ENCODE data around the gene GDF15. TPM values are rescaled to one million over a fixed set of nuclear protein-coding genes. Genes with fewer than 3 reads are reported as not detected.
A peak's percentile ranks its signal among the peaks of the same experiment; 100 is the strongest.
"Not testable (repeated sequence)": the region's sequence is repeated elsewhere in the genome, so short reads cannot be mapped to it uniquely, and the experiment has no call there.

GDF15 gene
- total RNA-seq, 3 donors from 2014 or later: 2.7 to 60.3 (median 9.2) TPM

- peak overlapping the region; percentile 90 for H3K27ac ChIP-seq
- H3K27me3 ChIP-seq: no peaks in the 10 kb centered on the region
- intact Hi-C loops (cut with DNase I; ENCODE audit: low total_unique reads): no loop called here
- TF ChIP-seq POLR2A (IDR thresholded peaks at IDR 0.05): no peak
- TF ChIP-seq POLR2AphosphoS5 (IDR thresholded peaks at IDR 0.05): no peak
- no peak for TF ChIP-seq CTCF (IDR thresholded peaks at IDR 0.05)
- no peaks in the 10 kb centered on the region for H3K36me3 ChIP-seq
- no peak overlapping the region for H3K4me3 ChIP-seq
- no peak for DNase-seq (ENCODE audit: low spot score in 2 of 2)
- no peaks in the 10 kb centered on the region for H3K4me1 ChIP-seq
- H3K9me3 ChIP-seq: no peaks in the 10 kb centered on the region
Observed at GRCh38 chr19:18363787-18364186, 22.2 kb upstream of the GDF15 start.

GRCh38 chr19:18364277-18364825, 21.6 kb upstream of the GDF15 start:
- peak overlapping the region in 2 of 3 donors; percentile 11 to 24 for H3K4me3 ChIP-seq
- H3K27ac ChIP-seq: peak overlapping the region; percentile 90

GRCh38 chr19:18364826-18365528, 21.0 kb upstream of the GDF15 start:
- Histone ChIP-seq H3K4me3 (peak overlapping the region in 2 of 3 donors; percentile 11 to 24), H3K9me3 (no peaks in the 10 kb centered on the region), H3K36me3 (no peaks in the 10 kb centered on the region), H3K4me1 (no peaks in the 10 kb centered on the region), H3K27ac (peak overlapping the region; percentile 90), H3K27me3 (no peaks in the 10 kb centered on the region)
- peak; percentile 81 to 90 for DNase-seq (ENCODE audit: low spot score in 2 of 2)
- TF ChIP-seq POLR2AphosphoS5 (IDR thresholded peaks at IDR 0.05): peak in 2 of 3 donors; percentile 41 to 61
- TF ChIP-seq POLR2A (IDR thresholded peaks at IDR 0.05): no peak
- intact Hi-C loops (cut with DNase I; ENCODE audit: low total_unique reads): no loop called here

More at GRCh38 chr19:18364277-18364825, 21.6 kb upstream of the GDF15 start:
- DNase-seq (ENCODE audit: low spot score in 2 of 2); intact Hi-C loops (cut with DNase I; ENCODE audit: low total_unique reads); H3K9me3 ChIP-seq; H3K36me3 ChIP-seq; H3K4me1 ChIP-seq; H3K27me3 ChIP-seq: not testable (repeated sequence)

GRCh38 chr19:18366021-18366435, 19.9 kb upstream of the GDF15 start:
- Histone ChIP-seq H3K9me3 (no peaks in the 10 kb centered on the region), H3K27ac (peak overlapping the region; percentile 90), H3K27me3 (no peaks in the 10 kb centered on the region), H3K36me3 (no peaks in the 10 kb centered on the region), H3K4me3 (no peak overlapping the region), H3K4me1 (no peaks in the 10 kb centered on the region)
- intact Hi-C loops (cut with DNase I; ENCODE audit: low total_unique reads): no loop called here
- TF ChIP-seq POLR2AphosphoS5 (IDR thresholded peaks at IDR 0.05): no peak
- TF ChIP-seq POLR2A (IDR thresholded peaks at IDR 0.05): no peak
- TF ChIP-seq CTCF (IDR thresholded peaks at IDR 0.05): no peak
- no peak for DNase-seq (ENCODE audit: low spot score in 2 of 2)

- no peak for DNase-seq (ENCODE audit: low spot score in 2 of 2)
- Histone ChIP-seq H3K4me1 (peaks cover 0 to 2% of the 10 kb centered on the region in 2 donors), H3K4me3 (no peak overlapping the region), H3K27me3 (no peaks in the 10 kb centered on the region), H3K36me3 (no peaks in the 10 kb centered on the region), H3K9me3 (no peaks in the 10 kb centered on the region), H3K27ac (peak overlapping the region; percentile 6 to 46)
- intact Hi-C loops (cut with DNase I; ENCODE audit: low total_unique reads): no loop called here
- TF ChIP-seq POLR2A (IDR thresholded peaks at IDR 0.05) (no peak), POLR2AphosphoS5 (IDR thresholded peaks at IDR 0.05) (no peak), CTCF (IDR thresholded peaks at IDR 0.05) (no peak)
Observed at GRCh38 chr19:18368504-18369222, 17.3 kb upstream of the GDF15 start.

- H3K36me3 ChIP-seq: no peaks in the 10 kb centered on the region
- H3K4me1 ChIP-seq: peaks cover 0 to 12% of the 10 kb centered on the region in 2 donors
- no peak for TF ChIP-seq POLR2AphosphoS5 (IDR thresholded peaks at IDR 0.05)
- no peak for TF ChIP-seq POLR2A (IDR thresholded peaks at IDR 0.05)
- TF ChIP-seq CTCF (IDR thresholded peaks at IDR 0.05): no peak
- H3K27ac ChIP-seq: peak overlapping the region; percentile 91 to 96
- H3K27me3 ChIP-seq: no peaks in the 10 kb centered on the region
- no peaks in the 10 kb centered on the region for H3K9me3 ChIP-seq
- no peak for DNase-seq (ENCODE audit: low spot score in 2 of 2)
- H3K4me3 ChIP-seq: no peak overlapping the region
- intact Hi-C loops (cut with DNase I; ENCODE audit: low total_unique reads): no loop called here
Observed at GRCh38 chr19:18373407-18373891, 12.5 kb upstream of the GDF15 start.
